Body of pancreas (tissue), 4 donors: ENCODE results near the gene CLEC17A.

Source experiments
- POLR2A ChIP-seq, 3 donors: fragments of 450-650 bp; IDR thresholded peaks; one replicate each; pipeline ENCODE4 v1.6.1; 2016; ENCODE audit warnings: antibody characterized with exemption in 3 of 3, mild to moderate bottlenecking in 2 of 3
- TF ChIP-seq, protein P1 (sequence below), 7 experiments: fragments of 450-650 bp in 4 of 7; fragments of 200-600 bp in 3 of 7; sonication (generic) in 3 of 7; IDR thresholded peaks; one replicate each; pipeline ENCODE4 v1.5.1; 2016 to 2019; ENCODE audit warnings: antibody characterized with exemption in 7 of 7

DNA sequence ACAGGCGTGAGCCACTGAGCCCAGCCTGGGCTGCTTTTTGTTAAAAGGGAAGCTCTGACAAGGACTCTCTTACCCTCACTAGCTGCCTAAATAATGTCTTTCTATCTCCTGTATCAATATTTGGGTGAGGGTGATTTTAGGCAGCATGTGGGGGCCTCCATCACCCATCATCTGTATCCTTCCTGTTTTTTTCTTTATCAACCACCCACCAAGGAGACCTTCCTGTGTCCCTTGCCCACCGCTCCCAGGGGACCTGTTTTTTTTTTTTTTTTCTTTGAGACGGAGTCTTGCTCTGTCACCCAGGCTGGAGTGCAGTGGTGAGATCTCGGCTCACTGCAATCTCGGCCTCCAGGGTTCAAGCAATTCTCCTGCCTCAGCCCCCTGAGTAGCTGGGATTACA, 5.6 kb upstream of the CLEC17A start:
- TF ChIP-seq, protein P1, sequence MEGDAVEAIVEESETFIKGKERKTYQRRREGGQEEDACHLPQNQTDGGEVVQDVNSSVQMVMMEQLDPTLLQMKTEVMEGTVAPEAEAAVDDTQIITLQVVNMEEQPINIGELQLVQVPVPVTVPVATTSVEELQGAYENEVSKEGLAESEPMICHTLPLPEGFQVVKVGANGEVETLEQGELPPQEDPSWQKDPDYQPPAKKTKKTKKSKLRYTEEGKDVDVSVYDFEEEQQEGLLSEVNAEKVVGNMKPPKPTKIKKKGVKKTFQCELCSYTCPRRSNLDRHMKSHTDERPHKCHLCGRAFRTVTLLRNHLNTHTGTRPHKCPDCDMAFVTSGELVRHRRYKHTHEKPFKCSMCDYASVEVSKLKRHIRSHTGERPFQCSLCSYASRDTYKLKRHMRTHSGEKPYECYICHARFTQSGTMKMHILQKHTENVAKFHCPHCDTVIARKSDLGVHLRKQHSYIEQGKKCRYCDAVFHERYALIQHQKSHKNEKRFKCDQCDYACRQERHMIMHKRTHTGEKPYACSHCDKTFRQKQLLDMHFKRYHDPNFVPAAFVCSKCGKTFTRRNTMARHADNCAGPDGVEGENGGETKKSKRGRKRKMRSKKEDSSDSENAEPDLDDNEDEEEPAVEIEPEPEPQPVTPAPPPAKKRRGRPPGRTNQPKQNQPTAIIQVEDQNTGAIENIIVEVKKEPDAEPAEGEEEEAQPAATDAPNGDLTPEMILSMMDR (IDR thresholded peaks at IDR 0.05), result no peak
- TF ChIP-seq POLR2A (IDR thresholded peaks at IDR 0.05), result no peak
